ENCODE measurements around the gene DMRTC1B. TPM values are rescaled to one million over a fixed set of nuclear protein-coding genes. Genes with fewer than 3 reads are reported as not detected.
"Not testable (repeated sequence)": the region's sequence is repeated elsewhere in the genome, so short reads cannot be mapped to it uniquely, and the experiment has no call there.

The DMRTC1B gene, protein sequence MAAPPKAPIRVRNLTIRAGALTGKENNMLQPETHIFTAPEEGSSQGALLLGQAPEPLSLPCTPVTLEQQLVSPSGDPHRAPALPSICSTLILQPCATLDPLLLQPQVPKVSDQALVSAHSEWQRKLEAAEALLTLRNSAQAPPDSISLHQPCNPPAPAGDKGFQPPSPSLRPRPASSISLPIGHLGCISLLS
- 7.7 TPM for polyA plus RNA-seq (2013, experiment 1 of 2)
- polyA plus RNA-seq (2013, experiment 2 of 2) = 8.1 TPM

DNA sequence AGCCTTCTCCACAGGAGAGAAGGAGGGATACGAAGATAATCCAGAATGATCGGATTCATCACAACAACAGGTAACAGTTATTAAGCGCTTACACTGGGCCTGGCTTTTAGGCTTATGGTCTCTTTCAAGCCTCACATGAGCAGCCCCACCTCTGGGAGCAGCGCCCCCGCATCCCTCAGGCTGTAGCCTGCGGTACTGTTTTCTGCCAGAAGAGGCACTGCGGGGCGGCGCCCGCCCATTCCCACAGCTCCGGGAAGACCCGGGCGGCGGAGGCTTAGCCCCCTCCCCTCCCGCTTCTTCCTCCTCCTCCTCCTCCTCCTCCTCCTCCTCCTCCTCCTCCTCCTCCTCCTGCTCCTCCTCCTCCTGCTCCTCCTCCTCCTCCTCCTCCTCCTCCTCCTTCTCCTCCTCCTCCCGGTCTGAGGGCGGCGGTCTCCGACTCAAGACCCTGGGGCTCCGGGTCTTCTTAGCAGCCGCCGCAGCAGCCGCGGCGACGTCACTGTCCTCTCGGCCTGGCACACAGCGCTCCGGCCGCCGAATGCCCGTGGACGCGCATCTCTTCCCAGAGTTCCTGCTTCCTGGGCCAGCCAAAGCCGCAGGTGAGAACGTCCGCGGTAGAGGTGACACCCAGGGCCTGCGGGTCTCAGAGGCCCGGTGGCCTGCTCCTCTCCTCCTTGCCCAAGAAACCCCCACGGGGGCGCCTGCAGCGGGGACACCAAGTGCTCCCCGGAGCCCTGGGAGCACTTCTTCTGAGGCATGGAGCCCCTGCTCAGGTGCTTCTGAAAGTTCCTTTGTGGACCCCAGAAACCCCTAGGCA is at the start of gene DMRTC1B:
DMRTC1B (plus strand) TSS at position 238 of the 814 bp plus-strand sequence. CDS start 68,246 bp downstream, outside the sequence.
- H3K27ac ChIP-seq (replicated peaks; ENCODE audit: low read length); H3K23ac ChIP-seq (ENCODE audit: low read depth, low read length, poor library complexity); H3K9ac ChIP-seq (ENCODE audit: low read depth, low read length, poor library complexity); H3K4me2 ChIP-seq (ENCODE audit: insufficient read depth, low read length, poor library complexity, severe bottlenecking); H4K91ac ChIP-seq (ENCODE audit: low read depth, low read length, poor library complexity); H3K79me1 ChIP-seq (ENCODE audit: low read depth, low read length); H2BK12ac ChIP-seq (ENCODE audit: low read length); H4K8ac ChIP-seq (ENCODE audit: low read depth, low read length); H3K14ac ChIP-seq (ENCODE audit: low read length); H3K36me3 ChIP-seq (replicated peaks in 1 of 2; ENCODE audit: control insufficient read depth in 2 of 2, insufficient read depth in 2 of 2, low read length in 2 of 2); H2BK15ac ChIP-seq (ENCODE audit: low read length); H3K4ac ChIP-seq (ENCODE audit: low read length); H2BK5ac ChIP-seq (ENCODE audit: low read length); DNase-seq (ENCODE audit: low spot score); H3K9me3 ChIP-seq (replicated peaks in 1 of 2; ENCODE audit: control insufficient read depth in 2 of 2, insufficient read depth in 1 of 2, low read depth in 1 of 2, low read length in 2 of 2); H3K4me1 ChIP-seq (ENCODE audit: control insufficient read depth in 2 of 2, insufficient read depth in 1 of 2, low read depth in 1 of 2, low read length in 2 of 2); H2AK5ac ChIP-seq (ENCODE audit: low read depth, low read length); H2BK120ac ChIP-seq (ENCODE audit: low read depth, low read length); H3K4me3 ChIP-seq (ENCODE audit: low read length in 2 of 2); H3K18ac ChIP-seq (ENCODE audit: low read length); H3K27me3 ChIP-seq (ENCODE audit: control insufficient read depth in 3 of 3, insufficient read depth in 3 of 3, low read depth in 1 of 3, low read length in 3 of 3); H2AFZ ChIP-seq (ENCODE audit: low read length): not testable (repeated sequence)
- WGBS, 2 donors (ENCODE audit: extremely low coverage in 2 of 2, insufficient read length in 2 of 2, insufficient replicate concordance in 1 of 2) = no CpG with 5 or more reads among the region's 44 CpGs

DNA sequence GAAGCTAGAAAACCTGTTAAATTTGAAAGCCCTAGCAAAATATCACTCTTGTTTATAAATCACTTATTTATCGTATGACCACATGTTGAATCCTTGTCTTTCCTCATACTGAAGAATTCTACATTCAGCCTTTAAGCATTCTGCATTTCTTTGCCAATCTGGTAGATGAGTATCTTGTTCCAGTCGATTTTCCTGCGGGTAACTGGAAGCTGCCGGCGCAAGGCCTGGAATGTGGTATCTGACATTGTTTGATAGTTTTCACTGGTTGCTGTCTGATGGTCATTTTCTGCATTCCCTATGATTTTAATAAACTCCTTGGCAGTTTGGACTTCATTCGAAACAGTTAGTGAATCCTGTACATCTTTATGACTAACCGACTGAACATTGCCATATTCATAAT is 48.8 kb upstream of the DMRTC1B start:
- Histone ChIP-seq H2BK12ac (ENCODE audit: low read length) (no peak overlapping the region), H2AK5ac (ENCODE audit: low read depth, low read length) (no peak overlapping the region), H3K36me3 (replicated peaks in 1 of 2; ENCODE audit: control insufficient read depth in 2 of 2, insufficient read depth in 2 of 2, low read length in 2 of 2) (no peaks in the 10 kb centered on the region), H4K8ac (ENCODE audit: low read depth, low read length) (no peak overlapping the region), H3K27ac (replicated peaks; ENCODE audit: low read length) (no peak overlapping the region), H3K4me1 (ENCODE audit: control insufficient read depth in 2 of 2, insufficient read depth in 1 of 2, low read depth in 1 of 2, low read length in 2 of 2) (no peaks in the 10 kb centered on the region), H3K23ac (ENCODE audit: low read depth, low read length, poor library complexity) (no peak overlapping the region), H3K4ac (ENCODE audit: low read length) (no peak overlapping the region), H3K18ac (ENCODE audit: low read length) (no peak overlapping the region), H3K9me3 (replicated peaks in 1 of 2; ENCODE audit: control insufficient read depth in 2 of 2, insufficient read depth in 1 of 2, low read depth in 1 of 2, low read length in 2 of 2) (no peaks in the 10 kb centered on the region), H3K14ac (ENCODE audit: low read length) (no peak overlapping the region), H3K79me1 (ENCODE audit: low read depth, low read length) (no peaks in the 10 kb centered on the region), H3K4me2 (ENCODE audit: insufficient read depth, low read length, poor library complexity, severe bottlenecking) (no peak overlapping the region), H2BK15ac (ENCODE audit: low read length) (no peak overlapping the region), H2BK120ac (ENCODE audit: low read depth, low read length) (no peak overlapping the region), H3K4me3 (ENCODE audit: low read length in 2 of 2) (no peak overlapping the region), H2BK5ac (ENCODE audit: low read length) (no peak overlapping the region), H3K9ac (ENCODE audit: low read depth, low read length, poor library complexity) (no peak overlapping the region), H4K91ac (ENCODE audit: low read depth, low read length, poor library complexity) (no peak overlapping the region), H3K27me3 (ENCODE audit: control insufficient read depth in 3 of 3, insufficient read depth in 3 of 3, low read depth in 1 of 3, low read length in 3 of 3) (peaks cover 0 to 12% (median 0%) of the 10 kb centered on the region in 3 experiments), H2AFZ (ENCODE audit: low read length) (no peak overlapping the region)
- no CpG with 5 or more reads among the region's 7 CpGs for WGBS, 2 donors (ENCODE audit: extremely low coverage in 2 of 2, insufficient read length in 2 of 2, insufficient replicate concordance in 1 of 2)
- no peak for DNase-seq (ENCODE audit: low spot score)

DNA sequence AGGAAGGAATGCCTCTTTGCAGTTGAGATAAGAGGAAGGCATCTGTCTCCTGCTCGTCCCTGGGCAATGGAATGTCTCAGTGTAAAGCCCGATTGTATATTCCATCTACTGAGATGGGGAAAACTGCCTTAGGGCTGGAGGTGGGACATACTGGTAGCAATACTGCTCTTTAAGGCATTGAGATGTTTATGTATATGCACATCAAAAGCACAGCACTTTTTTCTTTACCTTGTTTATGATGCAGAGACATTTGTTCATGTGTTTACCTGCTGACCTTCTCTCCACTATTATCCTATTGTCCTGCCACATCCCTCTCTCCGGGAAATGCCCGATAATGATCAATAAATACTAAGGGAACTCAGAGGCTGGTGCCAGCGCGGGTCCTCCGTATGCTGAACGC is 43.1 kb upstream of the DMRTC1B start:
- not testable (repeated sequence) for H2AFZ ChIP-seq (ENCODE audit: low read length); H3K4me3 ChIP-seq (ENCODE audit: low read length in 2 of 2); H2BK5ac ChIP-seq (ENCODE audit: low read length); H3K14ac ChIP-seq (ENCODE audit: low read length); H3K4ac ChIP-seq (ENCODE audit: low read length); H3K79me1 ChIP-seq (ENCODE audit: low read depth, low read length); DNase-seq (ENCODE audit: low spot score); H4K8ac ChIP-seq (ENCODE audit: low read depth, low read length); H2BK15ac ChIP-seq (ENCODE audit: low read length); H3K9ac ChIP-seq (ENCODE audit: low read depth, low read length, poor library complexity); H3K4me1 ChIP-seq (ENCODE audit: control insufficient read depth in 2 of 2, insufficient read depth in 1 of 2, low read depth in 1 of 2, low read length in 2 of 2); H3K18ac ChIP-seq (ENCODE audit: low read length); H3K4me2 ChIP-seq (ENCODE audit: insufficient read depth, low read length, poor library complexity, severe bottlenecking); H3K36me3 ChIP-seq (replicated peaks in 1 of 2; ENCODE audit: control insufficient read depth in 2 of 2, insufficient read depth in 2 of 2, low read length in 2 of 2); H3K27ac ChIP-seq (replicated peaks; ENCODE audit: low read length); H3K27me3 ChIP-seq (ENCODE audit: control insufficient read depth in 3 of 3, insufficient read depth in 3 of 3, low read depth in 1 of 3, low read length in 3 of 3); H3K23ac ChIP-seq (ENCODE audit: low read depth, low read length, poor library complexity); H3K9me3 ChIP-seq (replicated peaks in 1 of 2; ENCODE audit: control insufficient read depth in 2 of 2, insufficient read depth in 1 of 2, low read depth in 1 of 2, low read length in 2 of 2); H2BK120ac ChIP-seq (ENCODE audit: low read depth, low read length); H2BK12ac ChIP-seq (ENCODE audit: low read length); H4K91ac ChIP-seq (ENCODE audit: low read depth, low read length, poor library complexity); H2AK5ac ChIP-seq (ENCODE audit: low read depth, low read length)
- no CpG with 5 or more reads among the region's 8 CpGs for WGBS, 2 donors (ENCODE audit: extremely low coverage in 2 of 2, insufficient read length in 2 of 2, insufficient replicate concordance in 1 of 2)

DNA sequence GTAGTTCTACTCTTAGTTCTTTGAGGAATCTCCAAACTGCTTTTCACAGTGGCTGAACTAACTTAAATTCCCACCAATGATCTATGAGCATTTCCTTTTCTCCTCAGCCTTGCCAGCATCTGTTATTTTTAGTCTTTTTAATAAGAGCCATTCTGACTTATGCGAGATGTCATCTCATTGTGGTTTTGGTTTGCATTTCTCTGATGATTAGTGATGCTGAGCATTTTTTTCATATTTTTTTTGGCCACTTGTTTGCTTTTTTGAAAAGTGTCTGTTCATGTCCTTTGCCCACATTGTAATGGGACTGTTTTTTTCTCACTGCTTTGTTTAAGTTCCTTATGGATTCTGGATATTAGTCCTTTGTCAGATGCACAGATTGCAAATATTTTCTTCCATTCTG is 41.1 kb upstream of the DMRTC1B start:
- Histone ChIP-seq H3K4me3 (ENCODE audit: low read length in 2 of 2) (no peak overlapping the region), H2BK12ac (ENCODE audit: low read length) (no peak overlapping the region), H3K23ac (ENCODE audit: low read depth, low read length, poor library complexity) (no peak overlapping the region), H3K4me1 (ENCODE audit: control insufficient read depth in 2 of 2, insufficient read depth in 1 of 2, low read depth in 1 of 2, low read length in 2 of 2) (no peaks in the 10 kb centered on the region), H2BK5ac (ENCODE audit: low read length) (no peak overlapping the region), H3K14ac (ENCODE audit: low read length) (no peak overlapping the region), H3K9ac (ENCODE audit: low read depth, low read length, poor library complexity) (no peak overlapping the region), H2AFZ (ENCODE audit: low read length) (no peak overlapping the region), H4K91ac (ENCODE audit: low read depth, low read length, poor library complexity) (no peak overlapping the region), H3K36me3 (replicated peaks in 1 of 2; ENCODE audit: control insufficient read depth in 2 of 2, insufficient read depth in 2 of 2, low read length in 2 of 2) (no peaks in the 10 kb centered on the region), H2AK5ac (ENCODE audit: low read depth, low read length) (no peak overlapping the region), H3K27ac (replicated peaks; ENCODE audit: low read length) (no peak overlapping the region), H3K4me2 (ENCODE audit: insufficient read depth, low read length, poor library complexity, severe bottlenecking) (no peak overlapping the region), H3K18ac (ENCODE audit: low read length) (no peak overlapping the region), H3K27me3 (ENCODE audit: control insufficient read depth in 3 of 3, insufficient read depth in 3 of 3, low read depth in 1 of 3, low read length in 3 of 3) (peaks cover 0 to 2% (median 0%) of the 10 kb centered on the region in 3 experiments), H3K4ac (ENCODE audit: low read length) (no peak overlapping the region), H2BK15ac (ENCODE audit: low read length) (no peak overlapping the region), H4K8ac (ENCODE audit: low read depth, low read length) (no peak overlapping the region), H3K79me1 (ENCODE audit: low read depth, low read length) (no peaks in the 10 kb centered on the region), H2BK120ac (ENCODE audit: low read depth, low read length) (no peak overlapping the region), H3K9me3 (replicated peaks in 1 of 2; ENCODE audit: control insufficient read depth in 2 of 2, insufficient read depth in 1 of 2, low read depth in 1 of 2, low read length in 2 of 2) (no peaks in the 10 kb centered on the region)
- no peak for DNase-seq (ENCODE audit: low spot score)
- WGBS, 2 donors (ENCODE audit: extremely low coverage in 2 of 2, insufficient read length in 2 of 2, insufficient replicate concordance in 1 of 2) = no CpG with 5 or more reads among the region's 1 CpG
